NCI-H774 (cell line): ENCODE measurements around the gene KRTAP9-1.
"Not testable (repeated sequence)": the region's sequence is repeated elsewhere in the genome, so short reads cannot be mapped to it uniquely, and the experiment has no call there.

ENCODE experiments used
- DNase-seq: peaks from one replicate; lab custom pipeline; 2025; lab: John Stamatoyannopoulos, UW

Gene KRTAP9-1

GRCh38 chr17:41178843-41179616 lies 10.7 kb upstream of the KRTAP9-1 start:
- no peak for DNase-seq

GRCh38 chr17:41184480-41184961 lies 5.2 kb upstream of the KRTAP9-1 start, which contains the start of gene KRTAP4-1:
Gene KRTAP4-1 (minus strand): TSS chr17:41184911. CDS start chr17:41184854, 57 bp downstream.
- no peak for DNase-seq

GRCh38 chr17:41185001-41185400 lies 4.7 kb upstream of the KRTAP9-1 start:
- no peak for DNase-seq

- no peak for DNase-seq
Observed at GRCh38 chr17:41186872-41187271, 2.8 kb upstream of the KRTAP9-1 start.

- peak; percentile 37 for DNase-seq
Observed at GRCh38 chr17:41190328-41190727, 641 bp downstream of the KRTAP9-1 start.

- DNase-seq = no peak
Observed at GRCh38 chr17:41196068-41196467, 6.4 kb downstream of the KRTAP9-1 start.

- no peak for DNase-seq
Observed at GRCh38 chr17:41199421-41200078, 9.9 kb downstream of the KRTAP9-1 start.

GRCh38 chr17:41211845-41212466 lies 22.3 kb downstream of the KRTAP9-1 start:
- DNase-seq = peak; percentile 87

- peak; percentile 94 for DNase-seq
Observed at GRCh38 chr17:41212524-41213169, 23.0 kb downstream of the KRTAP9-1 start.

- DNase-seq = no peak
Observed at GRCh38 chr17:41215681-41216080, 26.0 kb downstream of the KRTAP9-1 start.

- DNase-seq = no peak
Observed at GRCh38 chr17:41223821-41224220, 34.1 kb downstream of the KRTAP9-1 start.

- DNase-seq = no peak
Observed at GRCh38 chr17:41226051-41226450, 36.4 kb downstream of the KRTAP9-1 start.

- not testable (repeated sequence) for DNase-seq
Observed at GRCh38 chr17:41226598-41227095, 37.0 kb downstream of the KRTAP9-1 start, which contains the start of gene KRTAP9-2. Gene KRTAP9-2 (plus strand): TSS chr17:41226648. CDS start chr17:41226655, 7 bp downstream.

GRCh38 chr17:41230094-41230493 lies 40.4 kb downstream of the KRTAP9-1 start:
- no peak for DNase-seq

GRCh38 chr17:41231731-41232130 lies 42.0 kb downstream of the KRTAP9-1 start:
- no peak for DNase-seq

- peak; percentile 76 for DNase-seq
Observed at GRCh38 chr17:41232399-41233105, 42.9 kb downstream of the KRTAP9-1 start, which contains the start of gene KRTAP9-3. Gene KRTAP9-3 (plus strand): TSS chr17:41232449. CDS start chr17:41232502, 53 bp downstream.

- not testable (repeated sequence) for DNase-seq
Observed at GRCh38 chr17:41237116-41237515, 47.4 kb downstream of the KRTAP9-1 start.

GRCh38 chr17:41237949-41238437 lies 48.3 kb downstream of the KRTAP9-1 start, which contains the start of gene KRTAP9-8:
Gene KRTAP9-8 (plus strand): TSS chr17:41237999. CDS start chr17:41238052, 53 bp downstream.
- peak; percentile 42 for DNase-seq
